AG08395 (cell line): Measurements from ENCODE around the gene AGMO.

Experiments
- DNase-seq: peaks from one replicate; pipeline ENCODE4 v3.0.0; 2012; ENCODE audit warnings: mixed read lengths, low spot score

AGMO gene

DNA sequence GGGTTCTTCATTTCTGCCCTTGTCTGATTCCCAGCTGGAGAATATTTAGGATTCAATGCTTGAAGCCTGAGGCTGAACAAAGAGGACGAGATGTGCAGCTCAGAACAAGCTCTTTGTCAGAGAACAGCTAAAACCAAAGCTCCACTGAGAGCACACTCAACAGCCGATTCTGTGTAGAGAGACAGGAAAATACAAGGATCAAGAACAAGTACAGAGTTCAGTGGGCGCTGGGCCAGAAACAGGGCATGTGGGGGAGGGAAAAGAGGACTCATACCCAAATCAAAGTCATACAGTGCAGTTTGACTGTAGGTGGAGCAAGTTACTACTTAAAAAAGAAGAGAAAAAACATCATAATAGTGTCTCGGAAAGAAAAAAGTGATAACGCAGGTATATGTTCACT lies at the start of gene AGMO:
AGMO (minus strand) TSS at position 181 of the 400 bp plus-strand sequence.
- DNase-seq, result peak; percentile 24

- no peak for DNase-seq
Observed at GRCh38 chr7:15610503-15610902, 48.7 kb upstream of the AGMO start.

- no peak for DNase-seq
Observed at GRCh38 chr7:15609287-15609686, 47.5 kb upstream of the AGMO start.

GRCh38 chr7:15607529-15608210 lies 45.9 kb upstream of the AGMO start:
- peak; percentile 10 for DNase-seq

DNA sequence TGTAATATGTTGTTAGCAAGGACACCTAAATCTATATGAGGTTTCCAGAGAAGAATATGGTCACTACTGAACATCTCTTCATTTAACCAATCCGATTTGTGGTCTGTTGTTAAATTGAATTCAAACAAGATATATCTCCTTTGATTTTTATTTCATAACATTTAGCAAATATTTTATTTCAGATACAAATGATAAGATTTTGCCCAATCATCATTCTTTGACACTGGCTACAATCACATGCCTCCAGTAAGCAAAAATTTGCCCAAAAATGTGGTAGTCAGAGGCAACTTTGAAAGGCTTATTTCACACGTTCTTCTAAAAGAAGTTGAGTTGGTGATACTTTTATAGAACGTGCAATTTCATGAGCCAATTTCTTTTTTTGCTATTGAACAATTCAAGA lies 44.7 kb upstream of the AGMO start:
- DNase-seq, result no peak

DNA sequence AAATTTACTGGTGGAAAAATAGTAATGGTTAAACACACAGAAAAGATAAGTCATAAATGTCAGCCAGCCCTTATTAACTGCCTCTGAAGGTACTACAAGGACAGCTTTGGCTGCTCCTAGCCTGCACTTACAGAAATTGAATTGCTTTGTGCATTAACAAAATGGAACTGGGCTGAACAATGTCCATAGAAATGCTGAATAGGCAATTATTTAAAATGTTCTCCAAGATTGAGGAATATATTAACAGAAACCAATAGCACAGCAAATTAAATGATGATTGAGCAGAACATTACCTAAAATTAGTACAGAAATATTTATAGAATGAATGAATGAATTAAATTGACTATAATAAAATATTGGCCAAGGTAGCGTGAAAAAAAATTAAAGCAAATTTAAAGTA lies 42.4 kb upstream of the AGMO start:
- no peak for DNase-seq

GRCh38 chr7:15603124-15603523 lies 41.3 kb upstream of the AGMO start:
- no peak for DNase-seq

DNA sequence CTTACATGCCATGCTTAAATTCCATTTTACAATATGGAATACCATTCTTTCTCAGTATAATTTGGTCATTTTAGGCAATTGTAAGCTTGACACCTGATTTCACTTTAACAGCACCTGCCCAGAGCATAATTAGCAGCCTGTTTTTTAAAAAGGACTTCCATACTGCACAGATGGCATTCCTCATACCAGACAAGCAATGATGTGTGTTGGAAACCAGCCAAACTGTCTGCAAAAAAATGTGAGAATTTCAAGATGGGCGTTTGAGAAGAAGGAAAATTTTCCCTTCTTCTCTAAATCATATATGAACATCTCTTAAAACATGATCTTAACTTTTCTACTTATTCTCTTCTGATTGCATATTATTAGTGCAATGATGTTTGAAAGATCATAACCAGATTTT lies 40.4 kb upstream of the AGMO start:
- DNase-seq, result no peak

GRCh38 chr7:15601175-15601574 lies 39.4 kb upstream of the AGMO start:
- DNase-seq, result no peak

DNA sequence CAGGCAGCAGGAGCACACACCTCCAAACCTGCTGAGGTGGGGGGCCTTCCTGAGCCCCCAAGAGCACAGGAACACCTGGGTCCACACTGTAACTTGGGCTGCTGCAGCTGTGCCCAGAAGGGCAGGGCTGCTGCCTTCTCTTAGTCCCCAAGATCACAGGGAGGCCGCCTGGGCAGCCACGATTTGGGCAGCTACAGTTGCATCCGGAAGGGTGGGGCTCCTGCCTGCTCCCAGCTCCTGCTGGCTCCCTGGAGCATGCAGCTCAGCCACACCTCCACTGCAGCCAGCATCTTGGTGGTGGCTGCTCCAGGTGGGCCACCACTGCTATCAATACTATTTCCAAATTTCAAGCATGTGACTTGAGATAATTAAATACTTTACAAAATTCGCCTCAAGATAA lies 38.5 kb upstream of the AGMO start:
- DNase-seq, result no peak

DNA sequence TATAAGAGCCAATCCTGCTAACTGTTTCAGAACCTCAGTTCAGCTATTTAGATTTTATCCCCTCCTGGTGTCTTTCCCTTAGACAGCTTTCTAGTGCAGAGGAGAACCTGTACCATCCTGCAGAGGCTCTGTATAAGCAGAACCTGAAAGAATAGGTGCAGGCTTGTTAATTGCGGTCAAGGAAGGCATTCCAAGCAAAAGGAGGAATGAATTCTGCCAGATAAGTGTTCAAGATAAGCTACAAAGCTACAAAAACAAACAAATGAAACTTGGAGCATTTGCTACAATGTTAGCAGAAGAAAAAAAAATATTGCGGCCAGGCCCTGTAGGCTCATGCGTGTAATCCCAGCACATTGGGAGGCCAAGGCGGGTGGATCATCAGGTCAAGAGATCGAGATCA lies 32.6 kb upstream of the AGMO start:
- DNase-seq, result no peak

DNA sequence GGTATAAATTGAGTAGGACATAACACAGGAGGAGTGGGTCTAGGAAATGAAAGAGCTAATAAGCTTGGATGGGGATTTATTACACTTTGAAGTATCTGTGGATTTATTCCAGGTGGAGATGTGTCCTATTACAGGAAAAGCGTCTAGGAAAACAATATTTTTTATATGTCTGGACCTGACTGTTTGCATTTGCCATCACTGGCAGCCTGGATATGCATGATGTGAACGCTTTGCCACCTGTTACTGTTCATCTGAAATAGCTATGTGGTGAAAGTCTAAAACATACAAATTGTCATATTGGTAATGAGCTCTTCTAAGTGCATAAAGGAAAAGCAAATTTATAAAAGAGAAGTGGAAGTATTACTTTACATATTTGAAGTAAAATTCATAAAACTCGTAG lies 31.6 kb upstream of the AGMO start:
- DNase-seq, result no peak

- no peak for DNase-seq
Observed at GRCh38 chr7:15586266-15586665, 24.5 kb upstream of the AGMO start.

DNA sequence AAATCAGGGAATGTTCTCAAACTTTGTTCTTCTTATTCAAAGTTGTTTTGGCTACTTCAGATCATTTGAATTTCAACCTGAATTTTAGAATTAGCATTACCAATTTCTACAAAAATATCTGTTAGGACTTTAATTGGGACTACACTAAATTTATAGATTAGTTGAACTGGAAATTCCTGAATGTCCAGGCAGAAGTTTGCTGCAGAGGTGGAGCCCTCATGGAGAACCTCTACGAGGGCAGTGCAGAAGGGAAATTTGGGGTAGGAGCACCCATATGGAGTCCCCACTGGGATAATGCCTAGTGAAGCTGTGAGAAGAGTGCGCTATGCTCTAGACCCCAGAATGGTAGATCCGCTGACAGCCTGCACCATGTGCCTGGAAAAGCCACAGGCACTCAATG lies 22.8 kb upstream of the AGMO start:
- no peak for DNase-seq

- no peak for DNase-seq
Observed at GRCh38 chr7:15582773-15583172, 21.0 kb upstream of the AGMO start.

- no peak for DNase-seq
Observed at GRCh38 chr7:15581352-15581951, 19.6 kb upstream of the AGMO start.

GRCh38 chr7:15580604-15581351 lies 19.0 kb upstream of the AGMO start:
- no peak for DNase-seq

DNA sequence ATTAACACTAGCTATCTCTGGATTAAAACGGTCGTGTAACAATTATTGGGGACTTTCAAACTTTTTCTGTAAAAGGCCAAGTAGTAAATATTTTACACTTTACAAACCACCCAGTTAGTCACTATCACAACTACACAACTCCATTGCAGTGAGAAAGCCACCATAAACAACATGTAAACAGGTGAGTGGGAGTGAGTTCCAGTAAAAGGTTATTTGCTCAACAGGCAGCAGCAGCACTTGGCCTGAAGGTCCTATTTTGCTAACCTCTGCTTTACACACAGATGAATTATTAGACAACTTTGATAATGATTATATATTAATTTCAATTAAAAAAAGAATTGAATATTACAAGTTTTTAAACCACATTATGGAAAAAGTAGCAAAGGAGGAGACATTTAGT lies 15.8 kb upstream of the AGMO start:
- no peak for DNase-seq

DNA sequence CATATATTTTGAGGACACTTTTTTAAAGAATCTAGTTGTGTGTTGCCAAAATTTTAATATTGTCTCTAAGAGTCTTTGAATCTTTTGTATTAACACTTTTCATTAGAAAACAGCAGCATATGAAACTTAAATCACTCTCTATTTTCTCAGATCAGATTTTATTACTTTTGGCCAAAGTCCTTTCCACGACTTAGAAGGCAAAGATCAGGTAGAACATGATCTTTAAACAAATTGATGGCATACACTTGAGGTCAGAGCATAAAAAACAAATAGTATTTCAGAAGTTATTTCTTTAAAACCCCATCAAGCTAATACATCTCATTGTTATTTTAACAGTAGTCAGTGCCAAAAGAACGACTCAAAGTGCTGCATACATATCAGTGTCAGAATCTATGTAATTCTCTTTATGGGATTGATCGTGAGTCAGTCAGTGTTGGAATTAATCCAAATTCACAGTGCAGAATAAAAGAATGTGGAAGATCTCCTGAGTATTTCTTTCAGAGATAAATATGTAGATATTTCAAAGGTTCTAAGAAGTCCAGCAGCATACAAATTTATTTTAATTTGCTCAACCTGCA lies 9.6 kb upstream of the AGMO start:
- DNase-seq, result no peak

GRCh38 chr7:15567652-15568051 lies 5.8 kb upstream of the AGMO start:
- DNase-seq, result no peak

- DNase-seq, result no peak
Observed at GRCh38 chr7:15567036-15567435, 5.2 kb upstream of the AGMO start.

- no peak for DNase-seq
Observed at GRCh38 chr7:15566476-15566875, 4.7 kb upstream of the AGMO start.

GRCh38 chr7:15560968-15561367 lies 847 bp downstream of the AGMO start:
- no peak for DNase-seq
